ENCODE measurements around the gene DENND1C. TPM values are rescaled to one million over a fixed set of nuclear protein-coding genes. Genes with fewer than 3 reads are reported as not detected.

The DENND1C gene
- total RNA-seq, 1 experiment from 2014 or later, result 1.1 TPM

GRCh38 chr19:6476896-6477431, 4.6 kb downstream of the DENND1C start:
- Histone ChIP-seq H3K4me3 (ENCODE audit: insufficient read depth, low read depth, low read length) (peak overlapping the region; percentile 56), H3K36me3 (replicated peaks; ENCODE audit: control insufficient read depth, insufficient read depth, low read length) (no peaks in the 10 kb centered on the region), H3K27me3 (ENCODE audit: control insufficient read depth, insufficient read depth, low read length) (peaks cover 22% of the 10 kb centered on the region)
- peak; percentile 76 for DNase-seq

- DNase-seq, result peak; percentile 100
Measured at GRCh38 chr19:6476155-6476895, 5.3 kb downstream of the DENND1C start.

GRCh38 chr19:6475321-6476108, 6.1 kb downstream of the DENND1C start:
- Histone ChIP-seq H3K4me3 (ENCODE audit: insufficient read depth, low read depth, low read length) (peak overlapping the region; percentile 70), H3K36me3 (replicated peaks; ENCODE audit: control insufficient read depth, insufficient read depth, low read length) (no peaks in the 10 kb centered on the region), H3K27me3 (ENCODE audit: control insufficient read depth, insufficient read depth, low read length) (peaks cover 22% of the 10 kb centered on the region)
- peak; percentile 88 for DNase-seq

More at GRCh38 chr19:6476155-6476895, 5.3 kb downstream of the DENND1C start:
- peaks cover 22% of the 10 kb centered on the region for H3K27me3 ChIP-seq (ENCODE audit: control insufficient read depth, insufficient read depth, low read length)
- H3K36me3 ChIP-seq (replicated peaks; ENCODE audit: control insufficient read depth, insufficient read depth, low read length), result no peaks in the 10 kb centered on the region
- H3K4me3 ChIP-seq (ENCODE audit: insufficient read depth, low read depth, low read length), result peak overlapping the region; percentile 70

GRCh38 chr19:6473647-6474046, 7.9 kb downstream of the DENND1C start:
- Histone ChIP-seq H3K36me3 (replicated peaks; ENCODE audit: control insufficient read depth, insufficient read depth, low read length) (no peaks in the 10 kb centered on the region), H3K27me3 (ENCODE audit: control insufficient read depth, insufficient read depth, low read length) (peaks cover 20% of the 10 kb centered on the region), H3K4me3 (ENCODE audit: insufficient read depth, low read depth, low read length) (no peak overlapping the region)
- DNase-seq, result no peak

- peaks cover 20% of the 10 kb centered on the region for H3K27me3 ChIP-seq (ENCODE audit: control insufficient read depth, insufficient read depth, low read length)
- H3K36me3 ChIP-seq (replicated peaks; ENCODE audit: control insufficient read depth, insufficient read depth, low read length), result peaks cover 3% of the 10 kb centered on the region; the same call in 1 of the 2 replicates
- no peak overlapping the region for H3K4me3 ChIP-seq (ENCODE audit: insufficient read depth, low read depth, low read length)
- no peak for DNase-seq
Measured at GRCh38 chr19:6472713-6473112, 8.9 kb downstream of the DENND1C start.

- peaks cover 4% of the 10 kb centered on the region for H3K36me3 ChIP-seq (replicated peaks; ENCODE audit: control insufficient read depth, insufficient read depth, low read length)
- no peak overlapping the region for H3K4me3 ChIP-seq (ENCODE audit: insufficient read depth, low read depth, low read length)
- H3K27me3 ChIP-seq (ENCODE audit: control insufficient read depth, insufficient read depth, low read length), result peaks cover 16% of the 10 kb centered on the region
- peak; percentile 47 for DNase-seq
Measured at GRCh38 chr19:6471076-6471475, 10.5 kb downstream of the DENND1C start.

GRCh38 chr19:6470173-6470572, 11.4 kb downstream of the DENND1C start:
- Histone ChIP-seq H3K4me3 (ENCODE audit: insufficient read depth, low read depth, low read length) (no peak overlapping the region), H3K27me3 (ENCODE audit: control insufficient read depth, insufficient read depth, low read length) (peaks cover 13% of the 10 kb centered on the region), H3K36me3 (replicated peaks; ENCODE audit: control insufficient read depth, insufficient read depth, low read length) (peaks cover 4% of the 10 kb centered on the region)
- DNase-seq, result peak; percentile 74

GRCh38 chr19:6467384-6467783, 14.2 kb downstream of the DENND1C start:
- H3K27me3 ChIP-seq (ENCODE audit: control insufficient read depth, insufficient read depth, low read length), result peaks cover 17% of the 10 kb centered on the region; the same call in 1 of the 2 replicates
- H3K4me3 ChIP-seq (ENCODE audit: insufficient read depth, low read depth, low read length), result no peak overlapping the region
- no peak for DNase-seq
- peaks cover 4% of the 10 kb centered on the region for H3K36me3 ChIP-seq (replicated peaks; ENCODE audit: control insufficient read depth, insufficient read depth, low read length)

GRCh38 chr19:6466526-6467248, 14.9 kb downstream of the DENND1C start:
- DNase-seq, result no peak
- H3K27me3 ChIP-seq (ENCODE audit: control insufficient read depth, insufficient read depth, low read length), result peaks cover 23% of the 10 kb centered on the region; the same call in 1 of the 2 replicates
- H3K4me3 ChIP-seq (ENCODE audit: insufficient read depth, low read depth, low read length), result no peak overlapping the region
- peaks cover 4% of the 10 kb centered on the region for H3K36me3 ChIP-seq (replicated peaks; ENCODE audit: control insufficient read depth, insufficient read depth, low read length)

- no peak for DNase-seq
- Histone ChIP-seq H3K27me3 (ENCODE audit: control insufficient read depth, insufficient read depth, low read length) (peaks cover 23% of the 10 kb centered on the region; the same call in 1 of the 2 replicates), H3K4me3 (ENCODE audit: insufficient read depth, low read depth, low read length) (no peak overlapping the region), H3K36me3 (replicated peaks; ENCODE audit: control insufficient read depth, insufficient read depth, low read length) (peaks cover 4% of the 10 kb centered on the region)
Measured at GRCh38 chr19:6465663-6466062, 15.9 kb downstream of the DENND1C start.

- H3K27me3 ChIP-seq (ENCODE audit: control insufficient read depth, insufficient read depth, low read length), result peaks cover 23% of the 10 kb centered on the region; the same call in 1 of the 2 replicates
- H3K36me3 ChIP-seq (replicated peaks; ENCODE audit: control insufficient read depth, insufficient read depth, low read length), result peaks cover 4% of the 10 kb centered on the region
- peak overlapping the region; percentile 72 for H3K4me3 ChIP-seq (ENCODE audit: insufficient read depth, low read depth, low read length)
- DNase-seq, result peak; percentile 69
Measured at GRCh38 chr19:6465006-6465405, 16.6 kb downstream of the DENND1C start.

- peaks cover 4% of the 10 kb centered on the region for H3K36me3 ChIP-seq (replicated peaks; ENCODE audit: control insufficient read depth, insufficient read depth, low read length)
- DNase-seq, result peak; percentile 97
- peak within 1 kb of the TSS; percentile 72 for H3K4me3 ChIP-seq (ENCODE audit: insufficient read depth, low read depth, low read length)
- H3K27me3 ChIP-seq (ENCODE audit: control insufficient read depth, insufficient read depth, low read length), result peaks cover 24% of the 10 kb centered on the region; the same call in 1 of the 2 replicates
Measured at GRCh38 chr19:6464070-6464873, 17.3 kb downstream of the DENND1C start, which contains the start of gene CRB3. TSS of gene CRB3 (plus strand) at chr19:6464271. CDS start at chr19:6464702, 431 bp downstream.

- peaks cover 30% of the 10 kb centered on the region for H3K27me3 ChIP-seq (ENCODE audit: control insufficient read depth, insufficient read depth, low read length)
- no peaks in the 10 kb centered on the region for H3K36me3 ChIP-seq (replicated peaks; ENCODE audit: control insufficient read depth, insufficient read depth, low read length)
- H3K4me3 ChIP-seq (ENCODE audit: insufficient read depth, low read depth, low read length), result peak overlapping the region; percentile 72
- peak; percentile 99 for DNase-seq
Measured at GRCh38 chr19:6460099-6460884, 21.3 kb downstream of the DENND1C start.
